Spleen (tissue), 7 donors: ENCODE data around the gene MRPS31.

Source experiments
- CTCF ChIP-seq, 11 experiments: fragments of 200-600 bp in 7 of 11; fragments of 450-650 bp in 4 of 11; sonication (generic) in 4 of 11; IDR thresholded peaks in 8 of 11; conservative IDR thresholded peaks in 3 of 11; 1 replicate in 7 of 11; 2 replicates in 4 of 11; pipeline versions ENCODE4 v1.4.0 to v1.8.0; 2016 to 2021; ENCODE audit warnings: antibody characterized with exemption in 11 of 11, inconsistent platforms in 4 of 11, mild to moderate bottlenecking in 1 of 11
- POLR2AphosphoS5 ChIP-seq, 3 donors: sonication (generic); formaldehyde crosslinking; IDR thresholded peaks; one replicate each; pipeline ENCODE4 v1.5.1; 2017; ENCODE audit warnings: antibody characterized with exemption in 3 of 3
- donor health status: DM: no; HTN: no; CAD: no; lungs with moderate emphysema.
- donor health status: DM: no; HTN: no; CAD: no.
- donor health status: DM: no; HTN: no; CAD: no.

- no peak for TF ChIP-seq CTCF (IDR thresholded peaks at IDR 0.05 in 8 of 11, conservative IDR thresholded peaks at IDR 0.05 in 3 of 11)
- no peak for TF ChIP-seq POLR2AphosphoS5 (IDR thresholded peaks at IDR 0.05)
Measured at GRCh38 chr13:40779049-40779448, 8.1 kb upstream of the MRPS31 start.
